ENCODE measurements around the gene CMC4.

Gene CMC4

DNA sequence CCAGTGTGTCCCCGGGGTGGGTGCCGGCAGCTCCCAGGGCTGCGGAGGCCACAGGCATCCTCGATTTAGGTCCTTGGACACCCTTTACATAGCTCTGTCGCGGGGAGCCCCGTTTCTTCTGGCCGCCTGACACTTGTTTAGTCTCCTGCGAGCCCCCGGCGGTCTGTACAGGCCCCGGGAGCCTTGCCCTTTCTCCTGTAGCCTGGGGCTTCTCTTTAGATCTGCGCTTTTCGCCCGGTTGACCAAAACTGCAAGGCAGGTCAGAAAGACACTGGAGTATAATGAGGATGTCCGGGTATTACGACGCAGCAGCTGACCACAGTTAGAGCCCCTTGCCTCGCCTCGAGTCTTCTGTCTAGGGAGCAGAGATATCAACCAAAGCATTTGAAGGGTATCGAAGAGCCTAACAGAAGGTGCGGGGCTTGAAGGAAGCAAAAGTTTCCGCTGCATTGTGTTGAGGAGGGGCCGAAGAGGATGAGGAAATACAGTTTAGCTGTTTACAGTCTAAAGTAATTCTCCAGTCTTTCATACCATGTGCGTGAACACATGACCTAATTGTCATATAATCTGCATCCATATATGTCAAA is 851 bp upstream of the CMC4 start:
- 2 to 4% methylated on average over 23 to 25 of the region's 25 CpGs for WGBS, 2 experiments
- Histone ChIP-seq H3K9me3 (ENCODE audit: control insufficient read depth, low read length) (no peaks in the 10 kb centered on the region), H3K36me3 (ENCODE audit: control insufficient read depth, insufficient read depth, low read length) (peaks cover 3% of the 10 kb centered on the region), H3K4me3 (ENCODE audit: insufficient read depth, low read depth, low read length) (peak overlapping the region; percentile 65), H3K4me1 (ENCODE audit: control insufficient read depth, insufficient read depth, low read length) (peaks cover 4% of the 10 kb centered on the region), H3K27ac (ENCODE audit: insufficient read depth, low read depth, low read length, poor library complexity, severe bottlenecking) (no peak overlapping the region), H3K27me3 (ENCODE audit: control insufficient read depth, insufficient read depth, low read length, poor library complexity, severe bottlenecking) (no peaks in the 10 kb centered on the region)

- 0% methylated on average over 13 to 14 of the region's 16 CpGs for WGBS, 2 experiments
- Histone ChIP-seq H3K27me3 (ENCODE audit: control insufficient read depth, insufficient read depth, low read length, poor library complexity, severe bottlenecking) (no peaks in the 10 kb centered on the region), H3K4me3 (ENCODE audit: insufficient read depth, low read depth, low read length) (peak overlapping the region; percentile 53), H3K4me1 (ENCODE audit: control insufficient read depth, insufficient read depth, low read length) (peaks cover 4% of the 10 kb centered on the region), H3K36me3 (ENCODE audit: control insufficient read depth, insufficient read depth, low read length) (no peaks in the 10 kb centered on the region), H3K9me3 (ENCODE audit: control insufficient read depth, low read length) (no peaks in the 10 kb centered on the region), H3K27ac (ENCODE audit: insufficient read depth, low read depth, low read length, poor library complexity, severe bottlenecking) (peak overlapping the region; percentile 44)
Observed at GRCh38 chrX:155070663-155070974, 317 bp downstream of the CMC4 start.

DNA sequence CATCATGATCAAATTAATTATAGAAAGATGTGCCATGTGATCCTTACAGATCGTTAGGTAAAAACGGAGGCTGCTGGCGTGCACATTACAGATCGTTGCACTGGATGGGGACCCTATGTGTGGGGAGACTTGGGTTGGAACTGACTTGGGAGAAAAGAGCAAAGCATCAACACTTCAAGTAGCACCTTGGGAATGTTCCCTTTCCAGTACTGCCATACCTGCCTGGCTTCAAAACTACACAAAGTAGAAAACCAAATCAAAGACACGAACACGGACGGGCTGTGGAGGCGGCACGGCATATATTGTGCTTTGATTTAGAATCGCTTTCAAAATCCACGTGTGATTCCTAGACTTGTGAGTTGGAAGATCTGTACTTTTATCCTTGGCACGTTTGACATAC is 898 bp downstream of the CMC4 start:
- H3K9me3 ChIP-seq (ENCODE audit: control insufficient read depth, low read length) = no peaks in the 10 kb centered on the region
- H3K27me3 ChIP-seq (ENCODE audit: control insufficient read depth, insufficient read depth, low read length, poor library complexity, severe bottlenecking) = no peaks in the 10 kb centered on the region
- H3K4me1 ChIP-seq (ENCODE audit: control insufficient read depth, insufficient read depth, low read length) = peaks cover 4% of the 10 kb centered on the region
- peak overlapping the region; percentile 53 for H3K4me3 ChIP-seq (ENCODE audit: insufficient read depth, low read depth, low read length)
- H3K36me3 ChIP-seq (ENCODE audit: control insufficient read depth, insufficient read depth, low read length) = no peaks in the 10 kb centered on the region
- WGBS, 2 experiments = 11 to 27% methylated on average over 8 to 12 of the region's 12 CpGs
- H3K27ac ChIP-seq (ENCODE audit: insufficient read depth, low read depth, low read length, poor library complexity, severe bottlenecking) = no peak overlapping the region

DNA sequence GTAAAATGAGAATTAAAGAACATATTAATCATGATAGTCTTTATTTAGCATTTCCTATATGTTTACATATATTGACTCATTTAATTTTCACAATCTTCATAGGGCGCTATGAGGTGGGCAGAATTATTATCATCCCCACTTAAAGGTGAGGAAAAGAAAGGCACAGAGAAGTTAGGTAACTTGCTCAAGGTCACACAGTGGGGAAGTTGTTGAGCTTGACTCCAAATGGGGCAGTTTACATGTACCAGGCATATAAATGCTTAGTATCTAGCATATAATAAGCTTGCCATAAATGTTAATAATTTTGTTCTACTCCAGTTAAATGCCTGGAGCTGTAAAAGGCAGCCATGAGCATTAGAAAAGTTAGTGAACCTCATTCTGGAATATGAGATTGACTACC is 1.5 kb downstream of the CMC4 start:
- Histone ChIP-seq H3K9me3 (ENCODE audit: control insufficient read depth, low read length) (no peaks in the 10 kb centered on the region), H3K27ac (ENCODE audit: insufficient read depth, low read depth, low read length, poor library complexity, severe bottlenecking) (no peak overlapping the region), H3K36me3 (ENCODE audit: control insufficient read depth, insufficient read depth, low read length) (no peaks in the 10 kb centered on the region), H3K4me3 (ENCODE audit: insufficient read depth, low read depth, low read length) (no peak overlapping the region), H3K4me1 (ENCODE audit: control insufficient read depth, insufficient read depth, low read length) (peaks cover 4% of the 10 kb centered on the region), H3K27me3 (ENCODE audit: control insufficient read depth, insufficient read depth, low read length, poor library complexity, severe bottlenecking) (no peaks in the 10 kb centered on the region)
- WGBS, 2 experiments = no CpG with 5 or more reads among the region's 1 CpG

- Histone ChIP-seq H3K27ac (ENCODE audit: insufficient read depth, low read depth, low read length, poor library complexity, severe bottlenecking) (no peak overlapping the region), H3K27me3 (ENCODE audit: control insufficient read depth, insufficient read depth, low read length, poor library complexity, severe bottlenecking) (no peaks in the 10 kb centered on the region)
- WGBS, 2 experiments = 13 to 61% methylated on average over 1 of the region's 1 CpG
Observed at GRCh38 chrX:155068165-155068564, 2.8 kb downstream of the CMC4 start.

DNA sequence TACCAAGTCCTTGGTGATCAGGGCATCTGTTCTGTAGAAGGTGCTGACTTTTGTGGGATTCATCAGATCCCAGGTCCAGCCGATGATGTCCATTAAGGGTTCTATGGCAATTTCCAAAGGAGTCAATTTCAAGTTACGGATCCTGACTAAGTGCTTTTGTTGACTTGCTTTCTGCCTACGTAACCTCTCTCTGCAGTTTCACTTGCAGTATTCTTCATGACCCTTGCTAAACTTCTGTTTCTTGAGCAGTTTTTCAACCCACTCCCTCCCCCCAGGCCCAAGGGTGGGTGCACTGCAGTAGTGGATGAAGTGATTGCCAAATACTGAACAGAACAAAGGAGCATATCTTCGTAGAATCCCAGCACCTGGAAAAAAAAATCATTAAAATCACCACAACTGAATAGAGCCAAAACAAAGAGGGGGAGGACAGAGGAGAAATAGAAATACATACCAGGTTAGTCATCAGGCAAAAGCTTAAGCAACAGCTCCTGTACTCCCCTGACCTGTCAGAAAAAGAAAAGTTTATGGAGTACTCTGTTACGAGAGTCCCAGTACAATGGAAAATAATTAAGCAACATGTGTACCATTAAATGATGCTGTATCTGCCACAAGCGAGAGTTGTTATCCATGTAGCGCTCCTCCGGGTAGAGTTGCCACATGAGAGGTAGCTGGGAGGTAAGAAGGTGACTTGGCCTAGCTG is 5.8 kb downstream of the CMC4 start:
- Histone ChIP-seq H3K9me3 (ENCODE audit: control insufficient read depth, low read length) (no peaks in the 10 kb centered on the region), H3K27ac (ENCODE audit: insufficient read depth, low read depth, low read length, poor library complexity, severe bottlenecking) (no peak overlapping the region), H3K4me1 (ENCODE audit: control insufficient read depth, insufficient read depth, low read length) (peaks cover 4% of the 10 kb centered on the region), H3K4me3 (ENCODE audit: insufficient read depth, low read depth, low read length) (no peak overlapping the region), H3K36me3 (ENCODE audit: control insufficient read depth, insufficient read depth, low read length) (no peaks in the 10 kb centered on the region), H3K27me3 (ENCODE audit: control insufficient read depth, insufficient read depth, low read length, poor library complexity, severe bottlenecking) (no peaks in the 10 kb centered on the region)
- 93 to 95% methylated on average over 7 to 8 of the region's 8 CpGs for WGBS, 2 experiments

More at GRCh38 chrX:155068165-155068564, 2.8 kb downstream of the CMC4 start:
- H3K9me3 ChIP-seq (ENCODE audit: control insufficient read depth, low read length) = no peaks in the 10 kb centered on the region
- no peaks in the 10 kb centered on the region for H3K36me3 ChIP-seq (ENCODE audit: control insufficient read depth, insufficient read depth, low read length)
- peaks cover 4% of the 10 kb centered on the region for H3K4me1 ChIP-seq (ENCODE audit: control insufficient read depth, insufficient read depth, low read length)
- H3K4me3 ChIP-seq (ENCODE audit: insufficient read depth, low read depth, low read length) = no peak overlapping the region

GRCh38 chrX:155061760-155062159 is 9.2 kb downstream of the CMC4 start:
- H3K9me3 ChIP-seq (ENCODE audit: control insufficient read depth, low read length) = no peaks in the 10 kb centered on the region
- no peak overlapping the region for H3K27ac ChIP-seq (ENCODE audit: insufficient read depth, low read depth, low read length, poor library complexity, severe bottlenecking)
- H3K36me3 ChIP-seq (ENCODE audit: control insufficient read depth, insufficient read depth, low read length) = no peaks in the 10 kb centered on the region
- no peak overlapping the region for H3K4me3 ChIP-seq (ENCODE audit: insufficient read depth, low read depth, low read length)
- 94 to 98% methylated on average over 3 of the region's 4 CpGs for WGBS, 2 experiments
- H3K4me1 ChIP-seq (ENCODE audit: control insufficient read depth, insufficient read depth, low read length) = no peaks in the 10 kb centered on the region
- H3K27me3 ChIP-seq (ENCODE audit: control insufficient read depth, insufficient read depth, low read length, poor library complexity, severe bottlenecking) = no peaks in the 10 kb centered on the region

DNA sequence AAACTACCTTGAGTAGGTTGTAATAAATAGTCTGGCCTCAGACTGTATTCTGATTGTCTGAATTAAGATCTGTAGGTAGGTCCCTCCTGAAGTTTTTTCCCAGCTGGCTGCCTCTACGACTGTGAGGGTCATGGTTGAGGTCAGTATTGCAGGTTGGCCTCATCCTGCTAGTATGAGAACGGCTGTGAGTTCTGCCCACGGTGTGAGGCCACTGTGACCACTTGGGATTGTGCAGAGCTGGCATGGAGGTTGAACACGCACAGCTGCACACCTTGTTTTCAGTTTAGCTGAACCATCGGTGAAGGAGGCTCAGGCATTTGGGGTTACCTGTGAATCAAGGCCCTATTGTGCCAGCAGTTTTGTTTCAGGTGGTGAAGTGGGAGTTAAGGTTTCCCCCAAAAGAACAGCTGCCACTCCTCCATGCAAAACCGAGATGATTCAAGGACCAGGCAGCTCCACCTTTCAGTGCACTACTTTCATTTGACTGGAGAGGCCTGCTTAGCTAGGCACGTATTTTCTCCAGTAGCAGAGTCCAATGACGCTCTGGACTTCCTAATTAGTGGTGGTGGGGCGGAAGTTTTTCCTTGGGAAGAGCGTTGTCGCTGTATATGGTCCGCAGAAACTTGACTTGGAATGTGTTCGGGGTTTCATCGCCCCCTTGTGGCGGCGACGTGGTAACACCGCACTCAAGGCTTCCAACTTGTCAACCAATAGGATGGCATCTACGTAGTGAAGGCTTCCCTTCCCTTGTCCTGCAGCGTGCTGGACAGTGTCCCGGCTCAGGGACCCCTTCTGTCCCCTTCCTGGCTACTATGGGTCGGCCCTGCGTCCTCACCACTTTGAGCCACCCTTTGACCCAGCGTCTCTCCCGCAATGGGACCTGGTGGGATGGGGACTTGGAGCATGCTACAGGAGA is 13.8 kb downstream of the CMC4 start:
- H3K4me1 ChIP-seq (ENCODE audit: control insufficient read depth, insufficient read depth, low read length) = no peaks in the 10 kb centered on the region
- H3K27me3 ChIP-seq (ENCODE audit: control insufficient read depth, insufficient read depth, low read length, poor library complexity, severe bottlenecking) = no peaks in the 10 kb centered on the region
- no peak overlapping the region for H3K27ac ChIP-seq (ENCODE audit: insufficient read depth, low read depth, low read length, poor library complexity, severe bottlenecking)
- no peak overlapping the region for H3K4me3 ChIP-seq (ENCODE audit: insufficient read depth, low read depth, low read length)
- 32 to 34% methylated on average over 25 of the region's 25 CpGs for WGBS, 2 experiments
- no peaks in the 10 kb centered on the region for H3K9me3 ChIP-seq (ENCODE audit: control insufficient read depth, low read length)
- no peaks in the 10 kb centered on the region for H3K36me3 ChIP-seq (ENCODE audit: control insufficient read depth, insufficient read depth, low read length)

- H3K9me3 ChIP-seq (ENCODE audit: control insufficient read depth, low read length) = no peaks in the 10 kb centered on the region
- H3K27me3 ChIP-seq (ENCODE audit: control insufficient read depth, insufficient read depth, low read length, poor library complexity, severe bottlenecking) = no peaks in the 10 kb centered on the region
- no peaks in the 10 kb centered on the region for H3K36me3 ChIP-seq (ENCODE audit: control insufficient read depth, insufficient read depth, low read length)
- no peaks in the 10 kb centered on the region for H3K4me1 ChIP-seq (ENCODE audit: control insufficient read depth, insufficient read depth, low read length)
- no CpG with 5 or more reads among the region's 1 CpG for WGBS, 2 experiments
- no peak overlapping the region for H3K27ac ChIP-seq (ENCODE audit: insufficient read depth, low read depth, low read length, poor library complexity, severe bottlenecking)
- no peak overlapping the region for H3K4me3 ChIP-seq (ENCODE audit: insufficient read depth, low read depth, low read length)
Observed at GRCh38 chrX:155056471-155056870, 14.5 kb downstream of the CMC4 start.

- 96 to 97% methylated on average over 3 of the region's 3 CpGs for WGBS, 2 experiments
- Histone ChIP-seq H3K4me1 (ENCODE audit: control insufficient read depth, insufficient read depth, low read length) (no peaks in the 10 kb centered on the region), H3K27ac (ENCODE audit: insufficient read depth, low read depth, low read length, poor library complexity, severe bottlenecking) (no peak overlapping the region), H3K4me3 (ENCODE audit: insufficient read depth, low read depth, low read length) (no peak overlapping the region), H3K9me3 (ENCODE audit: control insufficient read depth, low read length) (no peaks in the 10 kb centered on the region), H3K36me3 (ENCODE audit: control insufficient read depth, insufficient read depth, low read length) (no peaks in the 10 kb centered on the region), H3K27me3 (ENCODE audit: control insufficient read depth, insufficient read depth, low read length, poor library complexity, severe bottlenecking) (no peaks in the 10 kb centered on the region)
Observed at GRCh38 chrX:155055494-155055893, 15.4 kb downstream of the CMC4 start.

Data from ectodermal cell (in vitro differentiated cells).